HG02870 (cell line): ENCODE results near the gene NECTIN4.
"Not testable (repeated sequence)": the region's sequence is repeated elsewhere in the genome, so short reads cannot be mapped to it uniquely, and the experiment has no call there.

ENCODE experiments used
- ATAC-seq: cut with Tn5 transposase; IDR thresholded peaks from one replicate; pipeline ENCODE4 v1.9.1; 2021; ENCODE audit warnings: mild to moderate bottlenecking, moderate library complexity; ENCODE audit not compliant: unreplicated experiment

The NECTIN4 gene

DNA sequence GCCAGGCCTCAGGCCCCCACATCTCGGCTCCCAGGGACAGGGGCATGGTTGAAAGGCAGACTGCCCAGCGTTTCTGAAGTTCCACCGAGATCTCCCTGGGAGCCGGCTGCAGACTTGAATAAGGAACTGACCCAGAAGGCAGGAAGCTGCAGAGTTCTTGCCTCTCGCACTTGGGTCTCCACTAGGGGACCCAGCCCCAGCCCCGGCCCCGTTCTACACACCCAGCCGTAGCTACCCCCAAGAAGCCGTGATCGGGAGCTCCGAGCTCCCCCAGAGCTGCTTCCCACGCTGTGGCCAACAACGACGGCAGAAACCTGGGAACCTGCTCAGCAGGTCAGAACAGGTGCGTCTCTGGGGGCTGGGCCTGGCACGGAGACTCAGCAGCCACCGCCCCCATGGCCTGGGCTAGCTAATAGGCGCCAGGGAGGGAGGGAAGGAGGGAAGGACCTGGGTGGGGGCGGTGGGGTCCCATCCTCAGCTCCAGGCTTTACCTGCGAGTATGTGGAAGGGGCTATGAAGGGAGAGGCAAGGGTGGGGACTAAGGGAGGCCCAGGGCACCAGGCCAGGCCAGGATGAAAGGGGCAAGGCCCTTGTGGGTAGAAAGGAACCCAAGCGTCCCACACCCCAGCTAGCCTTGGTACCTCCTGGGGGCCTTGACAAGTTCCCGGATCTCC, at the start of gene NECTIN4:
TSS of gene NECTIN4 (minus strand) at position 308 of the 674 bp plus-strand sequence. CDS start at position 46, 262 bp downstream.
- no peak for ATAC-seq

DNA sequence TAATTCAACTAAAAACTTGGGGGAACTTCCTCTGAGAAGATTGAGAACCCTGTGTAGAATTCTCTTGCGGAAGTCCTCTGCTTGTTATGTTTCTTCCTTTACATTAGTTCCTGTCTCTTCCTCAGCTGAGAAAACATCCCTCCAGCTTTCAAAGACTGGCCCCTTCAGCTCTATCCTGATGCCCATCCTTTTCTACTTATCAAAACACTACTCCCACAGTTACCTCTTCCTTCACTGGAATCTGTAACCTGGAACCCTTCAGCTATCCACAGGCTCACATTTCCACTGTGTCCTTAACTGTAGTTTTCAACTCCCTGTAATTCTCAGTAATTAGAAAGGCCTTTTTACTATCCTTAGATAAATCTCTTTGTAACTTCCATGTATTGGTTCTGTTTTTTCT, 49.1 kb upstream of the NECTIN4 start:
- no peak for ATAC-seq

DNA sequence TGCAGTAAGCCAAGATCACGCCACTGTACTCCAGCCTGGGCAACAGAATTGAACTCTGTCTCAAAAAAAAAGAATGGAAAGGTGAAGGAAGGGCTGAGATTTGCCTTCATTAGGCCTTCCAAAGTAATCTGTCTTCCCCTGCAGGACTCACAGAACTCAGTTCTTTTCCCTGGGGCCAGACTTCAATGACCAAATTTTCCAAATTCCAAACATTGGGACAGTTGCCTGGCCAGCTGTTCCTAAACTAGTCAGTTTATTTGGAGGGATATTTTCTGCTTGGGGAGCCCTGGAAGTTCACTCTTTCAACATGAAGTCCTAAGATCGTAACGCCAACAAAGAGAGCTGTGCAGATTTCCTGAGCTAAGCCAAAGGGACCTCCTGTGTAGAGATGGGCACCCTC, 48.5 kb upstream of the NECTIN4 start:
- no peak for ATAC-seq

DNA sequence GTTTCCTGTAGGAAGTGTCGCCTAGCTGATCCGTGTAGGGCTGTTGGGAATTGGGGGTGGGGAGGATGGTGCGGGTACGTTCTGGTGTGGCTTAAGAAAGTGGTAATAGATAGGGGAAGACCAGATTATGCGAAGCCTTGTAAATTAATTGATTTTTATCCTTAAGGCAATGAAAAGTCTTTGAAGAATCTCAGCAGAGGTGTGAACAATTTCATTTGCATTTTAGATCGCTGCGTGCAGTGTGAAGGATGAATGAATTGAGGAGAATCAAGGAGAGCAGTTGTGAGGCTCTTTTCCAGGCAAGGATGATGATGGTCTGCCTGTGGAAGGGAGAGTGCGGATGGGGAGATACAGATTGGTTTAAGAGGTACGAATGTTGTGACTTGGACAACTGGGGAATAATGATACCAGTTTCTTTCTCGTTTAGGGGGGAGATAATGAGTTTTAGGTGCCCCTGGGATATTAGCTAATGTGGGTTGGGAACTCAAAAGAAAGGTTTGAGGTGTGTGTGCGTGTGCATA, 43.9 kb upstream of the NECTIN4 start:
- ATAC-seq: no peak

DNA sequence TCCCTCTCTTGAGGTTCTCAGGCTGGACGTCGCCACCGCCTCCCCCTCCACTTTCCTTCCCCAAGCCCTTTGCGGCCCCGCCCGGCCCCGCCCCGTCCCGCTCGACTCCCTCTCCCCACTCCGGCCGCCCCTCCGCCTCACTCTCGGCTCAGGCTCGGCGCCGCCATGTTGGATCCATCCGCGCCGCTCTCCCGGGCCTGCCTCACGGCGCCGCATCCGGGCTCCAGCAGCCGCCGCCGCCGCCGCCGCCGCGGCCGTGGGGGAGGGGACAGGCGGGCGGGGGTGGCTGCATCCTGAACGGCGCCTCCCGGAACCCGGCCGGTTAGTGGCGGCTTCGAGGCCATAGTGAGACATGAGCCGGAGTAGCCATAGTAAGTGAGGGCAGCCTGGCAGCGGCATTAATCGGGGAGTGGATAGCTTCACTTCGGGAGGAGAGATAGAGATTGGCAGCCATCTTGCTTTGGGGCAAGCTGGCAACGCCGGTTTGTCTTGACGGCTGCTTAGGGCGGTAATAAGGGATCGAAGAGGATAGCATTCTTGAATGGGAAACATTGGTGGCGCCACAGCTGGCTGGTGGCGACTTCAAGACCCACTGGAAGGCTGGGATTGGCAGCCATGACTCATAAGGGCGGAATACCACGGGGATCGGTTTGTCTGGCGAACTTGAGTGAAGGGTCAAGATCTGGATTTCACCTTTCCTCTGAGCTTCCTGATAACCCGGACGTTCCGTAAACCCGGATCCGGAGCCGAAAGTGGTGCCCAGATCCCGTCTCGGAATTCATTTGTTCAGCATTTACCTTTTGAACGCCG, 43.3 kb upstream of the NECTIN4 start, which contains the start of gene DEDD:
TSS of gene DEDD (minus strand) at position 258 of the 810 bp plus-strand sequence. CDS start 8,205 bp downstream, outside the sequence.
- peak; percentile 96 for ATAC-seq

DNA sequence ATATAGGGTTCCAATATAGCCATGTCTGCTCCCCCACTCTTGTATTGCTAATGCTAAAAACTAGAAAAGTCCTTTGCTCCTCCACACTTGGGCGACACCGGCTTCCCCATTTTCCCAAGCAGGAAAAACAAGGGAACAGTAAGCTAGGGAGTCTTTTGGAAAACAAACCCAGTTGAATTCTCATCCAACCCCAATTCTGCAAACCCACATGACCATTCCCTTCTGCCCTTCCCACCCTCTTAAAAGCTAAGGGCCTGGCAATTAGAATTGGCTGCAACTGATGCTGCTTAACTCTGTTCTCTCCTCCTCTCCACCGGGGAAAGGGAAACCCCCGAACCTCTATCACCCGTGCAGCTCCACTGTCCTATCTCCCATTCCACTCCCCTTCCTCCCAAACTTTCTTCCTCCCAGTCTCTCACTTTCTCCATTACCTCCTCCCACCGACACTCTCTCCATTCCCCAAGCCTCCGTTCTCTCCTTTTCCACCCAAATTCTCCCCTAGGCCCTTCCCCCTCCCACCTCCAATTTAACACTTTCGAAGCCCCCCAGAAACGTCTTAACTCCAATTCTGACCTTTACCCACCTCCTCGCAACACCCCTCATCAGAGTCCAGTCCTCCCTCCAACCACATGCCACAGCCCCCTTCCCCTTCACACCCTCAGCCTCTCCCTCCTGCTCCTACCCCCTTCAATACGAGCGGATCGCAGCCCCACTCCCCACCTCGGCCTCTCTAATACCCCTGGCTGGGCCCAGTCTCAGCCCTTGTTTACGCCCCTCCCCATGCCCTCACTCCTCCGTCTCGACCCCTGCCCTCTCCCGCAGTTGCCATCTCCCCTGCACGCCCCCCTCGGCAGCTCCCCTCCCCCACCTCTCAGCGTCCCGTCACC, 42.4 kb upstream of the NECTIN4 start:
- no peak for ATAC-seq

DNA sequence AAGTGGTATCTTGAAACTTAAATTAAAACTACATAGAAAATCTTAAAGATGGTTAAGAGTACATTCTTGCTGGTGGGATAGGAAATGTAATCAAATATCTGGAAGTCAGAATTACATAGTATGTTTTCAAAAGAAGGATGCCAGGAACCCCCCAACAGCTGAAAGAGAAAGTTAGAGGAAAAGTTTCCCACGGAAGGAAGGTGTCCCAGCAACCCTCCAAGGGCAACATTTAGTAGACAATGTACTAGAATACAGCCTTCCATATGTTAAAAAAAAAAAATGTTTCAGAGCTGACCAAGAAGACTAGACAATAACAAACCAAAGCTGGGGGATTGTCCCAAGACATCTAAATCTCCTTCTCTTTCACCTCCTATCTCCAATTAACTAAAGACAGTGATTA, 40.9 kb upstream of the NECTIN4 start:
- no peak for ATAC-seq

DNA sequence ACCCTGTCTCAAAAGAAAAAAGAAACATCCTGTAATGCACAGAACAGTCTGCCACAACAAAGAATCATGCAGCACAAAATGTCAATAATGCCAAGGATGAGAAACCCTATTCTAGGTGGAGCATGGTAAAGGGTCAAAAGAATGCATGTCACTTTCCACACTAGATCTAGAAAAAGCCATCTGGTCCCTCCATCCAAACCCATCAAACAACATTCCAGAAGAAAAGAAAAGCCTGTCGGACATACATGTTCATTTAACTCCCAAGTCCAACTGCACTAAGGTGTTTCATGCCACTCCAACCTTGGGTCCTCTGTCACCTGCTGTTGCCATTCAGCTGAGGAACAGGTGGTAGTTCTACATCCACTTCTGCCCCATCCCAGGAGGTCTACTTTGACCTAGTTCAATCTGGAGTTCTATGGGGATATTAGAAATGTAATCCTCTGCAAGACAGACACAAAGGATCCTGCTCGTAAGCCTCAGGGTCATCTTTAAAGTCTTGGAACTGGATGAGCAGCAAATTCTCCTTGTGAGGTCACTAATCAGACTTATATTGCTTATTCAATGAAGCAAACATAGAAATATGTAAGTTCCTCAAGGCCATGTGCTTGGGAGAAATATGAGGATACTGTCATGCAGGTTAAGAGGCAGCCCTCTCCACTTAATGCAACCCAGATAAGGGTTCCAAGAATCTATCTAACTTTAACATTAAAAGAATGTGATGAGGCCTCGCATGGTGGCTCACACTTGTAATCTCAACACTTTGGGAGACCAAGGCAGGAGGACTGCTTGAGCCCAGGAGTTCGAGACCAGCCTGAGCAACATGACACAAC, 39.4 kb upstream of the NECTIN4 start:
- no peak for ATAC-seq

DNA sequence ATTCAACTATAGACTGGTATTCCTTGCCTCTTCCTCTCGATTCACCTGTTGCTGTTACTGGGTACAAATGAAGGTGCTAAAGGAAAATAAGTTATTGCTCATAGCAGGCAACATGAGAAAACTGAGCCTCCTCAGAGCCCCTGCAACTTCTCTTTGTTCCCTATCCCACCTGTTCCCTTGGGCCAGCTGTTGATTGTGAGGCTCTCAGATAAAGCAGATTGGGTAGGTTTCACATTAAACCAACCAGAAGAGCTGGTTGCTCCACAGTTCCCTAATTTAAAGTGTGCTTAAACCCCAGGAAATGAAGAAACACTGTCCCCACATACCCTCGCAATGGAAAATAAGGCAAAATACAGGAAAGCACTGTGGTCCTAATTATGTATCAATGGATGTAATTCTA, 38.3 kb upstream of the NECTIN4 start:
- no peak for ATAC-seq

DNA sequence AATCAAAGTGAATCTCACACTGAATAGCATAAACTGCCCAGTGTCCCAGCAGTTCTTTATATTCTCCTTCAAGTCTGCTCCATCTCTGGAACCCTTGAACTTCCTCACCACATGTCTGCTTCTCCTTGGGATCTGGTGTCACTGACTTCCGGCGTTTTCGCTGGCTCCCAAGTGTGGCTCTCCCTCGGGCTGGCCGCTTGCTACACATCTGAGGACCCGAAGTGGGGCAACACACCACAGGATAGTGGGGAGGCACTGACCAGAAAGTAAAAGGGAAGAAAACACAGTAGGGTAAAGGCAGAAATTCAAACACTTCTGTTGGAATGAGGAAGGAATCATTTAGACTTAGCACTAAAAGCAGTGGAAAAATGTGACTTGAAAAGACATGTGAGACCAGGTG, 33.6 kb upstream of the NECTIN4 start:
- no peak for ATAC-seq

DNA sequence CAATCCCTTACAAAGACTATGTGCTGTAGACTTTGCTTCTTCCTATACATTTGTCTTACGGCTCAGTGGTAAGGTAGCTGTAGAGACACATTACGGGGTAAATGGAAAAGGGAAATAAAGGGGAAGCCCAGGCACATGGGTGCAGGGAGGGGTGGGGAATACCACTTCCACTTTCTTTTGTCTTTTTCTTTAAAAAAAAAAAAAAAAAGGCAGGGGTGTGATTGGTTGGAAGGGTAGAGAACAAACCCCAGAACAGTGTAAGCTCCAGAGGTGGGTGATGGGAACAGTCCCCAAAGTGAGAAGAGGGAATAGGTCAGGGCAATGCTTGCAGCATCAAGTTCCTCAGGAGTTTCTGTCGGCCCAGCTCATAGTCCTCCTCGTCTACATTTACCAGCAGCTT, 32.5 kb upstream of the NECTIN4 start:
- no peak for ATAC-seq

DNA sequence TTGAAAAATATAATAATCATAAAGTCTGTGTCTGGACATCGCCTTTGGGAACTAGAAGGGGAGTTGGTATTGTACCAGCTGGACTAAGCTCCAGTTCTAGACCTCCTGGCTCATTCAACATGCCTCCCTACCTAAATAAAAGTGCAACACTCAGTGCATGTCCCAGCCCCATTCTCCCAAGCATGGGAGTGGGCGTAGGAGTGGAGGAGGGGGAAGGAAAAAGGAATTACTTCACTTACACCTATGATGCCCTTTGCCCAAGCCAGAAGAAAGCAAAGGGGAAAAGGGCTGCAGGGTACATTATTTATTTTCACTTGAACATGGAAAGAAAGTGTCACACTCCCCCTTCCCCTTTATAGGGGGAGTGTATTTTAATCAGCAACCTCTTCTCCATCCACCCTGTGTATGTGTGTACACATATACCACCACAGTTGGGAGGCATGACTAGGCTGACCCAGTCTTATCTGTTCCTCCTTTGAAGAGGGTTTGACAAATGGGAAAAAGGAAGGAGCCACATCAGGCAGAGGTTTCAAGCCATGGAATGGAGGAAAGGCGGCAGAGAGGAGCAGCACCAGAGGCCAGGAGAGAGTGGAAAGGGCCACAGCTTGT, 31.8 kb upstream of the NECTIN4 start:
- ATAC-seq: no peak

DNA sequence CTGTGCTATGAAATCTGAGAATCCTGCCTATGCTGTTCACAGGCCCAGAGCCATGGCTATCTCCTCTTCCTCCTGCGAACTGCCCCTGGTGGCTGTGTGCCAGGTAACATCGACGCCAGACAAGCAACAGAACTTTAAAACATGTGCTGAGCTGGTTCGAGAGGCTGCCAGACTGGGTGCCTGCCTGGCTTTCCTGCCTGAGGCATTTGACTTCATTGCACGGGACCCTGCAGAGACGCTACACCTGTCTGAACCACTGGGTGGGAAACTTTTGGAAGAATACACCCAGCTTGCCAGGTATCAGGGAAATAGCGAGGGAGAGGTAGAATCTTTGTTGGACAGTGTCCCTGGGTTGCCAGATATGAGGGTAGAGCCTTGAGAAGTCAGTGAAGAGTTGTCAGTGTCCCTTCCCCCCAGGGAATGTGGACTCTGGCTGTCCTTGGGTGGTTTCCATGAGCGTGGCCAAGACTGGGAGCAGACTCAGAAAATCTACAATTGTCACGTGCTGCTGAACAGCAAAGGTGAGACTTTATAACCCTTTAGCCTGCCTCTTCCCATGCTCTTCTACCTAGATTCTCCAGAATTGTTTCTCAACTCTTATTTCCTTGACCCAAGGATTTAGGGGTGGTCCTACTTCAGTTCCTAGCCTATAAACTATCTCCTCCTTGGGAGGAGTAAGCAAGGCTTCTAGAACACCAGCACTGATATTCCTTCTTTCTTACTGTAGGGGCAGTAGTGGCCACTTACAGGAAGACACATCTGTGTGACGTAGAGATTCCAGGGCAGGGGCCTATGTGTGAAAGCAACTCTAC, 29.9 kb upstream of the NECTIN4 start:
- ATAC-seq: peak; percentile 57

DNA sequence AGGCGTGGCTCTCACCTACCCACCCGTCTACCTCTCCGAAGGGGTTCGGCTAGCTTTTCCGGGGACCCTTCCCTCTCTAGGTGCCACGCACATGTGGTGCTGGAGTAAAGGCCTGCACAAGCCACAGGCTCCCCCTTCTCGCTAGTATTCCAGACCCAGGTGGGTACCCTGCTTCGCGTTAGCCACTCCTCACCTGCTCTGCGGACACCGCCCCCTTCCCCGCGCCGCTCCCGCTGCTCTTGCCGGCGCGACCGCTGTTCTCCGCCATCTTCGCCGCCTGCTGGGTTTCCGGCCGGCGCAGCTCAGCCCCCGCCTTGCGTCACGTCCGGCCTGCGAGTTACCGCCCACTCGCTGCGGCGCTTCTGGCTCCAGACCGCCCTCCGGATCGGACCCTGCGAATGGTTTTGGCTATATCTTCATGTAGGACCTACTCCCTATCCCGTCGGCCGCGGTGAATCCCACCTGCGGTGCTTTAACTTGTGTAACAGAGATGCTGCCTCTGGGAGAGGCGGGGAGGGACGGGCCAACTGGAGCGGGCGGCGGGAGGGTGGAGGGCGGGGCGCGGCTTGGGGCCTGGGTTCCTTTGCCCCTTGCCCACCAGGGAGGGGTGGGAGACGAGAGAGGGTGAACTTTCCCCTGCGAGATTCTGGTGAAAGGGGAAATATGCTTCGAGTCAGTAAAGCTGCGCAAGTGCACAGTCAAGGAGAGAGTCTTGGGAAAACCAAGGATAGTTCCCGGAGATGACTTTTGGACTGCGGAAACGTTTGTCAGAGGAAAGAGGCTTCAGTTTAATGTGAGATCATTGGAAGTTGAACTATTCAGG, 28.6 kb upstream of the NECTIN4 start, which contains the start of the genes NIT1 and PFDN2:
TSS of gene NIT1 (plus strand) at position 347 of the 823 bp plus-strand sequence. CDS start at position 419, 72 bp downstream.
TSS of gene PFDN2 (minus strand) at position 279 of the 823 bp plus-strand sequence. CDS start at position 268, 11 bp downstream.
- ATAC-seq: peak; percentile 73

DNA sequence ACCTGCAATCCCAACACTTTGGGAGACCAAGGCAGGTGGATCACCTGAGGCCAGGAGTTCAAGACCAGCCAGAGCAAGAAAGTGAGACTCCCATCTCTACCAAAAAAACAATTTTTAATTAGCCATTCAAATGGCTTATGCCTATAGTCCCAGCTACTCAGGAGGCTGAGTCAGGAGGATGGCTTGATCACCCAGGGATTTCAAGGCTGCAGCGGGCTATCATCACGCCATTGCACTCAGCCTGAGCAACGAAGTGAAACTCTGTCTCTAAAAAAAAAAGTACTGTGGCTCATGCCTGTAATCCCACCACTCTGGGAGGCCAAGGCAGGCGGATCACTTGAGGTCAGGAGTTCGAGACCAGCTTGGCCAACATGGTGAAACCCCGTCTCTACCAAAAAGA, 26.6 kb upstream of the NECTIN4 start:
- ATAC-seq: not testable (repeated sequence)

DNA sequence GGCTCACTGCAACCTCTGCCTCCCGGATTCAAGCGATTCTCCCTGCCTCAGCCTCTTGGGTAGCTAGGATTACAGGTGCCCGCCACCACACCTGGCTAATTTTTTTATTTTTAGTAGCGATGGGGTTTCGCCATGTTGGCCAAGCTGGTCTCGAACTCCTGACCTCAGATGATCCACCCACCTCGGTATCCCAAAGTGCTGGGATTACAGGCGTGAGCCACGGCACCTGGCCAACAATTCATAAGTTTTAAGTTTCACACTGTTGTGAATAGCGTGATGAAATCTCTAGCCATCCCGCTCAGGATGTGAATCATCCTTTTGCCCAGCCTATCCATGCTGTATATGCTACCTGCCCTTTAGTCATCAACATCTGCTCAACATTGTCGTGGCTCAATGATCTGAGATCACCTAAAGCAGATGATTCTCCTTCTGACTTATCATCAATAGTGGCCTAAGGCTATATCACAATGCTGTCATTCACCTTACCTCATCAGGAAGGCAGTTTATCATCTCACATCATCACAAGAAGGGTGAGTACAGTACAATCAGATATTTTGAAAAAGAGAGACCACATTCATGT, 25.9 kb upstream of the NECTIN4 start:
- ATAC-seq: no peak

DNA sequence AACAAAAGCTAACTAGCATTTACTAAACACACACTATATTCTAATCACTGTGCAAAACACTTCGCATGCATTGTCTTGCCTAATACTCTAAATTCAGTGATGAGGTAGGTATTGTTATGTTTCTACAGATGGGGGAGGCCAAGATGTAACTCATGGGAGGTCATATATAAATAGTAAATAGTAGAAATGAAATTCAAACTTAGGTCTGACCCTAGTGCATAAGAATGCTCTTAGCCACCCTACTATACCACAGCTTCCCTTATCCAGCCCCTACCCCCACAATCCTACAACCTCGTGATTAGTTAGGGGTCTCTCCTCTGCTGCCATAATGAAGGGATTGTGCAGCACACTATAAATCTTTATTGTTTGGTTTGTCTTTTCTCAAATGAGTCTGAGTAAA, 25.2 kb upstream of the NECTIN4 start:
- no peak for ATAC-seq
